CD4-positive, alpha-beta T cell treated with Interleukin-6 at 100 ng/mL for 8 hours (primary cell): ENCODE measurements around the gene RBP5.

Experiments
- DNase-seq: peaks from one replicate; pipeline ENCODE4 v3.0.0-alpha.2; 2020; ENCODE audit warnings: mixed read lengths, low spot score

RBP5 gene, protein sequence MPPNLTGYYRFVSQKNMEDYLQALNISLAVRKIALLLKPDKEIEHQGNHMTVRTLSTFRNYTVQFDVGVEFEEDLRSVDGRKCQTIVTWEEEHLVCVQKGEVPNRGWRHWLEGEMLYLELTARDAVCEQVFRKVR

DNA sequence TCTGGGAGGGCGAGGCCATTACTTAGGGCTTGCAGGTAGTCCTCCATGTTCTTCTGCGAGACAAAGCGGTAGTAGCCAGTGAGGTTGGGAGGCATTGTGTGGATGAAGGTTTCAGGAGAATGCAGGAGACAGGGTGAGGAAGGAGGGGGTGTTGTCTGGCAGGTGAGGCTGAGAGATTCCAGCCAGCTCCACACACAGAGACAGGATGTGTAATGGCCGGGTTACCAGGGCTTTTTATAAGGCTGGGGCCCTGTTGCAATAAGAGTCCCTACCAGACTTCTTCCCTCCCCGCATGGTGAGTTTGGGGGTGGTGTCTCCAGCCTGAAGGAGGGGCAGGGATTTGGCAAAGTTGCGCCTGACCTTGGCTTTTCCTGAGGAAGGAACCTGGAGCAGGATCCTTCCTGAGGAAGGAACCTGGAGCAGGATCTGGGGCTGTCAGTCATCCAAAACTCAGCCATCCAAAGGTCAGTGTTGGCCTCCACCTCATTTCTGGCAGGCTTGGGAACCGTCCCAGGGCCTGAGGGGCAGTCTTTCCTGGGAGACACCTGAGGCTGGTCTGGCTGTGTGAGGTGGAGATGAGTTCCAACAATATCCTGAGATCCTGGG, at the start of gene RBP5:
Gene RBP5 (minus strand): TSS at position 209 of the 606 bp plus-strand sequence. CDS start 114 bp downstream, at position 95.
- DNase-seq: no peak

DNA sequence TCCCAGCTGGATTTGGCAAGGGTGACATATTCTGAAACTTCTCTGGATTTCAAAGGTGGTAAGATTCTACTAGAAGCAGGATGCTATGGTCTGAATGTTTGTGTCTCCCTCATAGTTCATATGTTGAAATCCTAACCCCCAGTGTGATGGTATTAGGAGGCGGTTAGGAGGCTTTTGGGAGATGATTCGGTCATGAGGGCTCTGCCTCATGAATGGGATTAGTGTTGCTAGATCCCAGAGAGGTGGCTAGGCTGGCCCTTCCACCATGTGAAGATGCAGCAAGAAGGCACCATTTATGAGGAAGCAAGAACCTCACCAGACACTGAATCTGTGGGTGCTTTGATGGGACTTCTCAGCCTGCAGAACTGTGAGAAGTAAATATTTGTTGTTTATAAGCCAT, 49.8 kb upstream of the RBP5 start:
- no peak for DNase-seq

DNA sequence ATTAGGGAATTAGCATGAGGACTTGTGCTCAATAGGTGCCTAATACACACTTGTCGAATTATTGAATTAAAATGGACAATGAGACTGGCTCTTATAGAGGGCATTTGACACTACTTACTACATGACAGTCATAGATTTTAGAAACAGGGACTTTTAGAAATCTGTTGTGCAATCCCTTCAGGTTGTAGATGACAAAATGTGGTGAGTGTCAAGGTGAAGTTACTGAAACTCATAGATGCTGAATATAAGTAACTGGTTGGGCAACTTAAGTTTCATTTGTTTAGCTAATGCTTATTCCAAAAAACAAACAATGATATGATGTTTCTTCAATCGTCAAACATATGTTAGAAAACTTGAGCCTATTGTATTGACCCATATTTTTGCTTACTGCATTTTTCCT, 47.9 kb upstream of the RBP5 start:
- no peak for DNase-seq

DNA sequence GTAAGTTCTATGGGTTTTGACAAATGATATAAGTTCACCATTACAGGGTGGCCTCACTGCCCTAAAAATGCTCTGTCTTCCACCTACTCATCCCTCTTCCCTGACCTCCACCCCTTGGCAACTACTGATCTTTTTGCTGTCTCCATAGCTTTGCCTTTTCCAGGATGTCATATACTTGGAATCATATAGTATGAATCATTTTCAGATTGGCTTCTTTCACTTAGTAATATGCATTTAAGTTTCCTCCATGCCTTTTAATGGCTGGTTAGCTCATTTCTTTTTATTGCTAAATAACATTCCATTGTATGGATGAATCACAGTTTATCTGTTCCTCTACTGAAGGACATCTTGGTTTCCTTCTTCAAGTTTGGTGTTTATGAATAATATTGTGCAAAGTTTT, 46.8 kb upstream of the RBP5 start:
- DNase-seq: no peak

DNA sequence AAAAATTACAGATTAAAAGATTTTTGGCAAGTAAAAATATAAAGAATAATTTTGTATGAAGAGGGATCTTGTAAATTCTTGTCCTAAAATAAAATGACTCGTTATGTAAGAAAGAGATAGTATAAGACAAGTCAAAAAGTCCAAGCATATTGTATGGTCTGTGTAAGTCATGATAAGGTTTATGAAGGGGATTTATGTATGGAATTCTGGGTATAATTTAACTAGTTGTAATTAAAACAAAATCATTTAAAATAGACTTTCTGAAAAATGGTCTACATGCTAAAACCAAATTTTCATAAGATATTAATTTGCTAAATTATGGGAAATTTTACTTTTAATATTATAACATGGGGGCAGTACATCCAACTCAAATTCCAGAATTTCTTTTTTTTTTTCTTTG, 43.2 kb upstream of the RBP5 start:
- DNase-seq: no peak

DNA sequence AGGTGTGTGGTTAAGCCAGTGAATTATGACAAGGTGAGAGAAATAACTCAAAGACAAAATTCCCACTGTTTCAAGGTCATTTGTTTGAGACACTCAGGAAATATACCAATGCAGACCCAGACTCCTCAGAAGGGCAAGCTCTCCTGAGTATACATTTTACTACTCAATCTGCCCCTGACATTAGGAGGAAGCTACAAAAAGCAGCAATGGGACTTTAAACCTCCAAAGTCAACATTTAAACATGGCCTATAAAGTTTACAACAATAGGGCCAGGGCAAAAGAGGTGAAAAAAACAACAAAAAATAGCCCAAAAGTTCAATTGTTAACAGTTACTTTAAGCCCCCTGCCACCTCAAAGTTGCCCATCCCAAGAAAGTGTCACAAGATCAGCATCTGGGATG, 41.3 kb upstream of the RBP5 start:
- DNase-seq: no peak

DNA sequence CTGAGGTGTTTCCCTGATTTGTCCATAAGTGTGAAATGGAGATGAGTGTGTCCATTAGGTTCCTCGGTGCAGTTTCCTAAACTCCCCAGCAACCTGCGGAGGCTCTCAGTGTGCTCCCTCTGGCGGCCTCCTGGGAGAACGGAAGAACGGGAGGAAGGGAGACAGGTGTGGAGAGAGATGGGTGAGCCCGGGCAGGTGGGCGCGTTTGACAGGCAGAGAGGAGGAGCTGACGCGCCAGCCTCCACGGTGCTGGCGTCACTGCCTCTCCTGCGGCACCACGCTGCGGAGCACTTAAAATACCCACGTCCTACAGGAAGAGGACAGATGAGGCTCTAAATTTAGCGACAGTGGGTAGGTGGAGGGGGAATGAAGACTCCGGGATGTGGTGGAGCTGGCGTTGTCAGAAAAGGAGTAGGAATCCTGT, 34.0 kb upstream of the RBP5 start:
- DNase-seq: no peak

DNA sequence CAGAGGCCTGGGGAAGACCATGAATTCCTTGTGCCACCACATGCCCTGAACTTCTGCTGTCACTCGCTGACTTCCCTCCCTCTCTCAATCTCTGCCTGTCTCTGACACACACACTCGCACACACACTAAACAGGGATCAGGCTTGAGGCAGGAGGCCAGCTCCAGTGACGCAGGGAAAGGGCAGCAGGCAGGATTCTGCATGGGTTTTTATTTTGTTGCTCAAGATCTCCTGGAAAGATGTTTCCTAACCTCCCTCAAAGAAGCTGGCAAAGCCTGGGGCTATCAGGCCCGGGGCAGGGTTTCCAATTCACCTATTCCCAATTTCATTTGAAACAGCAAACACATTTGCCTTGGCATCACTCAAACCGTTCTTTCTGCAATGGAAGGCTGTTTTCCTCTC, 33.1 kb upstream of the RBP5 start:
- DNase-seq: no peak

DNA sequence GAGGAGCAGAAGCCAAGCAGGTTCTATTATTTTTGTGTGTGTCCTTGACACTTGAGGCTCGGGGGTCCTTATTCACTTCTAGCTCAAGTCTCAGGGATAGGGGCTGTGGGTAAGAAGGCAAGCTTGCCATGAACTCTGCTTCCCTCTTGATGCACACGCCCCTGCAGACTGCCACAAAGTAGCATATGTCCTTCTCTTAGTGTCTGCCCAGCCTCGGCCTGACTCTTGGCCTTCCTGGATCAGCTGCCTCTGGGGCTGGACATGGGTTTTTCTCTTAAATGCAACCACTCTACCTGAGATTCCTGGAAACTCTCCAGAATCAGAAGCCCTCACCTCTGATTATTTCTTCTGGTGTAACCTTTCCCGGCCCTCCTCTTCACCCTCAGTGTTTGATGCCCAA, 32.6 kb upstream of the RBP5 start:
- DNase-seq: no peak

DNA sequence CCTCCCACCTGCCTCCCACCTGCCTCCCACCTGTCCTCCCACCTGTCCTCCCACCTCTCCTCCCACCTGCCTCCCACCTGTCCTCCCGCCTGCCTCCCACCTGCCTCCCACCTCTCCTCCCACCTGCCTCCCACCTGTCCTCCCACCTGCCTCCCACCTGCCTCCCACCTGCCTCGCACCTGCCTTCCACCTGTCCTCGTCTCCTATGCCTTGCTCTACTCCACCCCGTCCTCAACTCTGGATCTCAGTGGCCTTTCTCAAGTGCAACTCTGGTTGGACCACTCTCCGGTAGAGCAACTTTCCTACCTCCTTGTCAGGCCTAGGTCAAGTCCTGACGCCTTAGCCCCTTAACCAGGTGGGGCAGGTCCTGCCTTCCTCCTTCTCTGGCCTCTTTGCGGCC, 31.5 kb upstream of the RBP5 start:
- DNase-seq: no peak

DNA sequence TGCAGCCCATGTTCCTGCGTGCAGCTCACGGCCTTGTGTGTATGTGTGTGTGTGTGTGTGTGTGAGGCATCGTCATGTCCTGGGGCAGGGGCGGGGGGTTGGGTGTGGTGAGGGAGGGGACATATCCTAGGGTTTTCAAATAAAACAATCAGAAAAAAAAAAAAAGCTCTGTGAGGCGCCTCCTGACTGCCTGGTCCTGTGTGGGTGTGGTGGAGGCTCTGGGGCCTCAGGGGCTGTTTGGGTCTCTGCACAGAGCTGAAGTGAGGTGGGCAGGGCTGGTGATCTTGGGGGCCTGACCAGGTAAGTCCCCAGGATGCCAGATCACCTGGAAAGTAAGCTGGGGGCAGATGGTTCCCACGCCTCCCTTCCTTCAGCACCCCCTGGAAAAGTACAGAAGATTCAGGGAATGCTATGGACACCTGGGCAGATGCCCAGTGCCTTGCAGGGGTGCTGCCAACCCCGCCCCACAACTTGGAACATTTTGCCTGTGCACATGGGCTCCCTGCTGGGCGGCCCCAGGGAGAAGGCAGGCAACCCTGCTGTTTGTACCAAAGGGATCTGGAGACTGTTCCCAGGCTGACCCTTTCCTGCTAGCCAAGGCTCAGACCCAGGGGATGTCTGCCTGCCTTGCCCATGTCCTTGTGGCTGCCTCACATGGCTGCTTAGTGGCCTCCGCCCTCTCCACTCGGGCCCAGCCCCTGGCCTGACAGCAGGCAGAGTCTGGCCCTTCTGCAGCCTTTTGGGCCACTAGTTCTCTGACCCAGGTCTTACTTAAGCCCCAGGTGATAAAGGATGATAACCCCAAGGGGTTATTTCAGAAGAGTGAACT, 30.3 kb upstream of the RBP5 start:
- DNase-seq: no peak

DNA sequence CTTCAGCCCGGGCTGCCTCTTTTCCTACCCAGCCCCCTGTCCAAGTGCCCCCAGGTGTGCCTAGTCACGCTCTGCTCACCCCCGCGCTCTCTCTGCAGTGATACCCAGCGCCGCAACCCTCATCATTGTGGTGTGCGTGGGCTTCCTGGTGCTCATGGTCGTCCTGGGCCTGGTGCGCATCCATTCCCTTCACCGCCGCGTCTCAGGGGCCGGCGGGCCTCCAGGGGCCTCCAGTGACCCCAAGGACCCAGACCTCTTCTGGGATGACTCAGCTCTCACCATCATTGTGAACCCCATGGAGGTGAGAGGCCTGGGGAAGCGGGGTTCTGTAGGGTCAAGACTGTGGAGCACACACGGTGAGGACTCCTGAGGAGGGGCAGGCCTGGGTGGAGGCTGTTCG, 28.7 kb upstream of the RBP5 start:
- DNase-seq: no peak

DNA sequence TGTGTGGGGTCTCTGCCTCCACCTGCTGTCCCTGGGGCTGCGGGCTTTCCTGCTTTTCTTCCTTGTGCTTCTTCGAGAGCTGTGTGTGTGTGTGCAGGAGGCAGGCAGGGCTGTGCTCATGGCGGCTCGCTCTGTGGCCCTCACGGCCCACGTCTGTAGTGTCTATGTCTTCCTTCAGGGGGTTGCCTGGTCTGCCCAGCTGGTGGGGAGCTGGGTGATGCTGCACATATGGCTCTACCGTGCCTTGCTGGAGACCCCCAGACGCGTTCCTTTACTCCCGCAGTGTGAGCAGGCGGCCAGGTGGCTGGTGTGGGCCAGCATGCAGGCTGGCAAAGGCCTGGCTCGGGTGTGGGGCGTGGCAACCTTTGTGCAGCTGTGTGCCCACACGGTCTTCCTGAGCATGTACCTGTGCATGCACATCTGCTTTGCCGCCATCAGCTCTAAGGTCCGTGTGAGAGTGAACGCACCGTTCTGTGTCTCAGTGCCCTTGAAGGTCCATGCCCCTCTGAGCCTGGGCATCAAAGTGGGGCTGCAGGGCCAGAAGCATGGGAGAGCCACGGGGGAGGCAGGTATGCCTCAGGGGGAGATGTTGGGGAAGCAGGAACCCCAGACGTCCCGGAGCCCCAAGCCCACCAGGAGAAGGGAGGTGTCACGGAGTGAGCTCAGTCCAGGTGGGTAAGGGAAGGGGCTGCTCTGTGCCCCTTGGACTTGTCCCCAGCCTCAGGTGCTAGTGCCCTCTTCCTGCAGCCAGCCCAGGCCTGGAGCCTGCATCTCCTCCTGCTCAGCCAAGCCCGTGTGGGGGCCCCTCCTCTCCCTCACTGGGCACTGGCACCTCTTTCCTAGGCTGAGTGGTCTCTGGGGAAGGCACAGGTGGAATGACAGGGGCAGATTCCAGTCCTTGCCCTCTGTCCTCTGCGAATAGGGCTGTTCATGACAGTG, 27.8 kb upstream of the RBP5 start:
- no peak for DNase-seq

DNA sequence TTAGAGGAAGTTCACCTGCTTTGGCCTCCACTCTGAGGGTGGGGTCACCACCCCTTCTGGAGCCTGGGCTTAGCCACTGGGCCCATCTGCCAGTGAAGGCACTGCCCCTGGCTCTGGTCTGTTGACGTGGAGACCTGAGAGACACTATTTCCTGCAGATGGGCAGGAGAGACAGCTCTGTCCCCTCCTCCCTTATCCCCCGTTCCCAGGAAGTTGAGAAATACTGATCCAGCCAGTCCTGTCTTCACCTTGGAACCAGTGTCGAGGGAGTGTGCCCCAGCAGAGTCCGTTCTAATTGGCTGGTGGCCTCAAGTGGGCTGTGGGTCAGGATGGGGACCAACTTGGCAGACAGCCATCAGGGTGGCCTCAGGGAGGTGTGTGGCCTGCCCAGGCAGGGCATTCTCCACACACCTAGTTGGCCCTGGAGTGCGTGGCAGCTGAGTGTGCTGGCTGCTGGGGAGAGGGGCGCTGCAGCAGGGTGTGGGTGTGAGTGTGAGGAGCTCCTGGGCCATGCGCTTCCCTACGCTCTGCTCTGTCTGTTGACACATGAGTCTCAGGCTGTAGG, 26.9 kb upstream of the RBP5 start:
- DNase-seq: no peak

DNA sequence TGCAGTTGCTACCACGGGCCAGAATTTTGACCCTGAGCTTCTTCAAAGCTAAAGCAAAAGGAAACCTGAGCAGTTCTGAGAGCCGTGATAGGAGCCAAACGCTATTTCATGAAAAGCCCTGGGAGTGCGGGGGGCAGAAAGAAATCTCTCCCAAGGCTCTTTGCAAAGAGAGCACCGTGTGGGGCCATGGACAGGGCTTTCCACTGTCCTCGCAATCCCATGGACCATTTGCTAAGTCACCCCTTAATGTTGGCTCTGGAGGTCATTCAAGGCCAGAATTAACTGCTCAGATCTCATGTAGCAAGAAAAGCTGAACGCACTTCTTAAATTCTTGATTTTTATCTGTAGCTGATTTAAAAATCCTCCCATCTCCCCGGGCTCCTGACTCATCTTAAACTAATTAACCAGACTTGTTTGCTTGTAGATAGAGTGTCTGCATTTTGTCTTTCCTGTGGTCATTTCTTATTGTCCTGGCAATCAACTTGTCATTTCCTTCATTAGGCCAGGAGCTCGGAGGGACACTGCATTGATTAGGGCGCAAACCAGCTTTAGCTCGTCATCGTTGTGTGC, 26.3 kb upstream of the RBP5 start:
- DNase-seq: no peak

DNA sequence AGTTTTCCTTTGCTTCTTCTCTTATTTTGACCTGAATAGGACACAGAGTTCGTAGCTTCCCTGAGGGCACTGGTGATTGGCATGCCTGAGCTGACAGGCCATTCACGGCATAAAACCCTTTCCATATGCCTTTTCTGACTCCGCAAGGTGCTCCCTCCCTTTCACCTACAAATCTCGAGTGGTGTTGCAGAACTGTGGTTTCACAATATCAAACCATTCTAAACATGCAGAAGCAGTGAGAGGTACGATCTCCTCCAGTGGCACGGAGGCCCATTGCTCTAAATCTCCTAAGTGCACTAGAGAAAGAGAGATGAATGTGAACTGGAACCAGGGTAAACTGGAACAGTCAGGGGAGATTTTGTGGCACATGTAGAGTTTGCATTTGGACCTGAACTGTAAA, 25.4 kb upstream of the RBP5 start:
- no peak for DNase-seq

DNA sequence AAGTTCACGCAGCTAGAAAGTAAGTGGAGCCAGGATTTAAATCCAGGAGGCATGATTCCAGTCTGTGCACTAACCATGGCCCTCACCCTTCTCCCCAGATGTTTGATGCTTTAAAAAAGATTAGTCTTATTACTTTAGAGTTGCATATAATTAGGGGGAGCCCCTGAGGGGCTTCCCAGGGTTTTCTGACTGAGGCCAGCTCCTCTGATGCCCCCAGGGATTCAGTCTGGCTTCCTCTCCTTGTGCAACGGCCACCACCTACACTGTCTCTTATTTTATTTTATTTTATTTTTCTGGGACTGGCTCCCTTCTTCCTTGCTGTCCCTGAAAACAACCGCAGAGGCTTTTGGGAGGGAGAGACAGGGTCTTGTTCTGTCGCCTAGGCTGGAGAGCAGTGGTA, 24.1 kb upstream of the RBP5 start:
- DNase-seq: no peak

DNA sequence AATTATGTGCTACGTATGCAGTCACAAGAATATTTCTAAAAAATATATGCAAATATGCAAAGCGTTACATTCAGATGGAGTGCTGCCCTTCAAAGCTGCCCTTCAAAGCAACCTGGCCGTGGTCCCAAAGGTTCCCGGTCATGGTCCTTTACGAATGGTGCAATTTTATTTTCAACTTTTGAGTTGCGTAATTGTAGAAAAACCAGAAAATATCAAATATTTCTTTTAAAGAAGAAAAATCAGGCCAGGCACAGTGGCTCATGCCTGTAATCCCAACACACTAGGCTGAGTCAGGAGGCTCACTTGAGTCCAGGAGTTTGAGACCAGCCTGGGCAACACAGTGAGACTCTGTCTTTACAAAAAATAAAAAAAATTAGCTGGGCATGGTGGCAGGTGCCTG, 22.8 kb upstream of the RBP5 start:
- DNase-seq: no peak

DNA sequence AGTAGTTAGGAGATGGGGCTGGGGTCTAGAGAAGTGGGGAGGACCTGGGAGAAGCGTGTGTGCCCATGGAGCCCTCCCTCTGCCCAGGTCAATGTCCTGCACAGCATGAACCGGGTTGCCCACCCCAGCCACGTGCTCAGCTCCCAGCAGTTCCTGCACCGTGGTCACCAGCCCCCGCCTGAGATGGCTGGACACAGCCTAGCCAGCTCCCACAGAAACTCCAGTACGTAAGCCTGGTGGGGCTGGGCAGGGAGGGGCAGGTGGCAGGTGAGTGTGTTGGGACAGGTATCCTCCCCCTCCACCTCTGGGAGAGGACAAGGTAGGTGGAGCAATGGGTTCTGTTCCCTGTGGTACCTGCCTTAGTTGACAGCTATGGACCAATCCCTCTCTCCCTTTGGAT, 22.2 kb upstream of the RBP5 start:
- DNase-seq: no peak

DNA sequence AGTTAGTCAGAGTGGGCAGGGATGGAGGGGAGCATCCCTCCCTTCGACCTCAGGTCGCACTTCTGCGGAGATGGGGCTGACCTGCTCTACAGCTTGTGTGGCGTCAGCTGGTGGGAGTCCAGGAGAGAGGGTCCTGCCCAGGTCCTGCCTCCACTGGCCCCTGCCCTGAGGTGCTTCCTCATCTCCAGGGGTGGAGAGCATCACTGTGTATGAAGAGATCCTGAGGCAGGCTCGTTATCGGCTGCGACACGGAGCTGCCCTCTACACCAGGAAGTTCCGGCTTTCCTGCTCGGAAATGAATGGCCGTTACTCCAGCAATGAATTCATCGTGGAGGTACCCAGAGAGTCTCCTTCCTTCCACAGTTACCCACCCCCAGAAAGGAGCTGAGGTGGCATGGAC, 21.7 kb upstream of the RBP5 start:
- DNase-seq: no peak

DNA sequence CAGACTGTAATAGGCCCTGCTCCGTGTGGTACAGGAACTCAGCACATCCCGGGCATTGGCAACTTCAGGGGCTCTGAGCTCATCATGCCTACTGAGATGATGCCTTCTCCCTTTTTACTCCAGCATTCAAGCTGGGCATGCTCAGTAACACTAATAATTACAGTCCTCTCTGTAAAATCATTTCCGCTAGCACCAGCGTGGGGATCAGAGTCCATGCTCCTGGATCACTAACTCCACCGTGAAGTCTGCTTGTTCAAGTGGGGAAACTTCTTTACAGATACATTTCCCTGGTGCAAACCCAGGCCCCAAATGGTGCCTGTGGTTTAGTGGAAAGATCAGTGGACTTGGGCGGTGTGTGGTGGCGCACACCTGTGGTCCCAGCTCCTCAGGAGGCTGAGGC, 18.2 kb upstream of the RBP5 start:
- DNase-seq: no peak

DNA sequence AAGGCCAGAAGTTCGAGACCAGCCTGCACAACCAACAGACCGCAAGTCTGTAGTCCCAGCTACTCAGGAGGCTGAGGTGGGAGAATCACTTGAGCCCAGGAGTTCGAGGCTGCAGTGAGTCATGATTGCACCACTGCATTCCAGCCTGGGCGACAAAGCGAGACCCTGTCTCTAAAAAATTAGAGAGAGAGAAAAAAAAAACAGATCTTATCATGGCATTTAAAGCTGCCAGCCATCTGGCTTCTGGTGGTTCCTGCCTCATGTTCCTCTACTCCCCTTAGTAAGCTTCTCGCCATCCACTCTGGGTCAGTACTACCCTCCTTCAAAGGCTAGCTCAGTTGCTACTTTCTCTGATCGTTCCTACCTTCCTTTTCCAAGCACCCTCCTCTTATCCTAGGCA, 17.5 kb upstream of the RBP5 start:
- no peak for DNase-seq
